Dendritic cell treated with granulocyte-macrophage colony-stimulating factor and Interleukin-4, amounts not matched to agents 40 ng/mL and 50 ng/mL, for 4 days (primary cell): Measurements from ENCODE around the gene KIF27.
"Not testable (repeated sequence)": the region's sequence is repeated elsewhere in the genome, so short reads cannot be mapped to it uniquely, and the experiment has no call there.

ENCODE experiments used
- H3K27ac Mint-ChIP-seq: one replicate; pipeline ENCODE4 v1.8.0; 2022; ENCODE audit warnings: mild to moderate bottlenecking, mixed read lengths
- H3K27me3 Mint-ChIP-seq: one replicate; pipeline ENCODE4 v1.8.0; 2022; ENCODE audit warnings: mild to moderate bottlenecking, mixed read lengths
- H3K36me3 Mint-ChIP-seq: one replicate; pipeline ENCODE4 v1.8.0; 2022; ENCODE audit warnings: low read depth, mixed read lengths
- H3K4me1 Mint-ChIP-seq: one replicate; pipeline ENCODE4 v1.8.0; 2022; ENCODE audit warnings: low read depth, mixed read lengths
- H3K4me3 Mint-ChIP-seq: one replicate; pipeline ENCODE4 v1.8.0; 2022; ENCODE audit warnings: mild to moderate bottlenecking, moderate library complexity, mixed read lengths
- H3K9me3 Mint-ChIP-seq: one replicate; pipeline ENCODE4 v1.8.0; 2022; ENCODE audit warnings: mixed read lengths
- intact Hi-C: fragments of 100-400 bp; cut with micrococcal nuclease; formaldehyde crosslinking; loops from one replicate; pipeline ENCODE4 v1.15.0; 2022

Gene KIF27

GRCh38 chr9:83920927-83921707 lies at the start of gene KIF27:
Gene KIF27, minus strand, starts transcription at chr9:83921432. Its CDS starts 5,841 bp downstream, at chr9:83915591.
- peak within 1 kb of the TSS; percentile 90 for H3K27ac Mint-ChIP-seq
- intact Hi-C loops, result loop anchor here (1.0 to 2.0 kb wide), 3 partner anchors 59 to 298 kb away; partner anchors contain the start of genes HNRNPK, IDNK, RMI1 and UBQLN1
- H3K27me3 Mint-ChIP-seq, result no peaks in the 10 kb centered on the region
- no peaks in the 10 kb centered on the region for H3K9me3 Mint-ChIP-seq
- H3K36me3 Mint-ChIP-seq, result no peaks in the 10 kb centered on the region
- H3K4me3 Mint-ChIP-seq, result peak within 1 kb of the TSS; percentile 79
- peaks cover 25% of the 10 kb centered on the region for H3K4me1 Mint-ChIP-seq

GRCh38 chr9:83969602-83970001 lies 48.4 kb upstream of the KIF27 start:
- no peak overlapping the region for H3K27ac Mint-ChIP-seq
- intact Hi-C loops, result loop anchor here (10.0 kb wide), 1 partner anchor 265 kb away; the partner anchor contains the start of gene UBQLN1

GRCh38 chr9:83967073-83967472 lies 45.8 kb upstream of the KIF27 start:
- H3K36me3 Mint-ChIP-seq, result peaks cover 61% of the 10 kb centered on the region
- peaks cover 5% of the 10 kb centered on the region for H3K4me1 Mint-ChIP-seq
- H3K27me3 Mint-ChIP-seq, result no peaks in the 10 kb centered on the region

More at GRCh38 chr9:83969602-83970001, 48.4 kb upstream of the KIF27 start:
- Mint-ChIP-seq H3K27me3 (no peaks in the 10 kb centered on the region), H3K36me3 (peaks cover 87% of the 10 kb centered on the region), H3K4me1 (peaks cover 10% of the 10 kb centered on the region), H3K9me3 (no peaks in the 10 kb centered on the region), H3K4me3 (no peak overlapping the region)

GRCh38 chr9:83966209-83966582 lies 45.0 kb upstream of the KIF27 start:
- H3K9me3 Mint-ChIP-seq, result no peaks in the 10 kb centered on the region
- H3K36me3 Mint-ChIP-seq, result peaks cover 53% of the 10 kb centered on the region
- no peak overlapping the region for H3K27ac Mint-ChIP-seq
- intact Hi-C loops, result no loop called here
- H3K4me1 Mint-ChIP-seq, result peaks cover 9% of the 10 kb centered on the region
- H3K27me3 Mint-ChIP-seq, result no peaks in the 10 kb centered on the region
- no peak overlapping the region for H3K4me3 Mint-ChIP-seq

More at GRCh38 chr9:83967073-83967472, 45.8 kb upstream of the KIF27 start:
- intact Hi-C loops, result no loop called here
- H3K4me3 Mint-ChIP-seq, result no peak overlapping the region
- no peaks in the 10 kb centered on the region for H3K9me3 Mint-ChIP-seq
- peak overlapping the region; percentile 5 for H3K27ac Mint-ChIP-seq

GRCh38 chr9:83965350-83966208 lies 44.3 kb upstream of the KIF27 start:
- Mint-ChIP-seq H3K4me1 (peaks cover 9% of the 10 kb centered on the region), H3K27ac (no peak overlapping the region), H3K27me3 (no peaks in the 10 kb centered on the region), H3K36me3 (peaks cover 46% of the 10 kb centered on the region), H3K9me3 (no peaks in the 10 kb centered on the region), H3K4me3 (no peak overlapping the region)
- intact Hi-C loops, result no loop called here

GRCh38 chr9:83964973-83965349 lies 43.7 kb upstream of the KIF27 start:
- Mint-ChIP-seq H3K27me3 (no peaks in the 10 kb centered on the region), H3K4me1 (peaks cover 9% of the 10 kb centered on the region), H3K9me3 (no peaks in the 10 kb centered on the region), H3K36me3 (peaks cover 40% of the 10 kb centered on the region), H3K4me3 (no peak overlapping the region), H3K27ac (no peak overlapping the region)
- intact Hi-C loops, result no loop called here

GRCh38 chr9:83962165-83962564 lies 40.9 kb upstream of the KIF27 start:
- no peaks in the 10 kb centered on the region for H3K27me3 Mint-ChIP-seq

GRCh38 chr9:83960991-83961390 lies 39.8 kb upstream of the KIF27 start:
- Mint-ChIP-seq H3K36me3 (peaks cover 2% of the 10 kb centered on the region), H3K27ac (no peak overlapping the region), H3K9me3 (no peaks in the 10 kb centered on the region), H3K4me1 (peaks cover 16% of the 10 kb centered on the region), H3K4me3 (no peak overlapping the region), H3K27me3 (no peaks in the 10 kb centered on the region)
- intact Hi-C loops, result no loop called here

More at GRCh38 chr9:83962165-83962564, 40.9 kb upstream of the KIF27 start:
- H3K27ac Mint-ChIP-seq, result no peak overlapping the region
- no peak overlapping the region for H3K4me3 Mint-ChIP-seq
- peaks cover 13% of the 10 kb centered on the region for H3K36me3 Mint-ChIP-seq
- intact Hi-C loops, result no loop called here
- H3K4me1 Mint-ChIP-seq, result peaks cover 10% of the 10 kb centered on the region
- no peaks in the 10 kb centered on the region for H3K9me3 Mint-ChIP-seq

GRCh38 chr9:83959061-83959460 lies 37.8 kb upstream of the KIF27 start:
- Mint-ChIP-seq H3K36me3 (peaks cover 7% of the 10 kb centered on the region), H3K4me1 (peaks cover 19% of the 10 kb centered on the region), H3K9me3 (no peaks in the 10 kb centered on the region), H3K4me3 (no peak overlapping the region), H3K27ac (no peak overlapping the region), H3K27me3 (no peaks in the 10 kb centered on the region)
- intact Hi-C loops, result no loop called here

- Mint-ChIP-seq H3K4me1 (peaks cover 19% of the 10 kb centered on the region), H3K27ac (peak overlapping the region; percentile 99), H3K9me3 (no peaks in the 10 kb centered on the region), H3K4me3 (peak overlapping the region; percentile 89), H3K27me3 (no peaks in the 10 kb centered on the region), H3K36me3 (peaks cover 18% of the 10 kb centered on the region)
- intact Hi-C loops, result no loop called here
These were observed 35.9 kb upstream of the KIF27 start for GRCh38 chr9:83957248-83957513.

- Mint-ChIP-seq H3K36me3 (peaks cover 23% of the 10 kb centered on the region), H3K27ac (peak overlapping the region; percentile 99), H3K4me3 (peak overlapping the region; percentile 89), H3K27me3 (no peaks in the 10 kb centered on the region), H3K4me1 (peaks cover 15% of the 10 kb centered on the region), H3K9me3 (no peaks in the 10 kb centered on the region)
- intact Hi-C loops, result loop anchor here (1.0 kb wide), 1 partner anchor 24 kb away; the partner anchor contains the start of genes HNRNPK and RMI1
These were observed 35.4 kb upstream of the KIF27 start for GRCh38 chr9:83956436-83957247.

GRCh38 chr9:83956086-83956435 lies 34.8 kb upstream of the KIF27 start:
- Mint-ChIP-seq H3K4me1 (peaks cover 15% of the 10 kb centered on the region), H3K27me3 (no peaks in the 10 kb centered on the region), H3K36me3 (peaks cover 26% of the 10 kb centered on the region), H3K4me3 (peak overlapping the region; percentile 89), H3K9me3 (no peaks in the 10 kb centered on the region), H3K27ac (peak overlapping the region; percentile 99)
- intact Hi-C loops, result loop anchor here (1.0 kb wide), 1 partner anchor 24 kb away; the partner anchor contains the start of genes HNRNPK and RMI1

GRCh38 chr9:83948096-83948495 lies 26.9 kb upstream of the KIF27 start:
- H3K27me3 Mint-ChIP-seq, H3K27ac Mint-ChIP-seq, H3K4me1 Mint-ChIP-seq, H3K9me3 Mint-ChIP-seq, intact Hi-C loops, H3K4me3 Mint-ChIP-seq: not testable (repeated sequence)
- H3K36me3 Mint-ChIP-seq, result peaks cover 78% of the 10 kb centered on the region
